Measurements from ENCODE around the gene EEF1E1.

DNA sequence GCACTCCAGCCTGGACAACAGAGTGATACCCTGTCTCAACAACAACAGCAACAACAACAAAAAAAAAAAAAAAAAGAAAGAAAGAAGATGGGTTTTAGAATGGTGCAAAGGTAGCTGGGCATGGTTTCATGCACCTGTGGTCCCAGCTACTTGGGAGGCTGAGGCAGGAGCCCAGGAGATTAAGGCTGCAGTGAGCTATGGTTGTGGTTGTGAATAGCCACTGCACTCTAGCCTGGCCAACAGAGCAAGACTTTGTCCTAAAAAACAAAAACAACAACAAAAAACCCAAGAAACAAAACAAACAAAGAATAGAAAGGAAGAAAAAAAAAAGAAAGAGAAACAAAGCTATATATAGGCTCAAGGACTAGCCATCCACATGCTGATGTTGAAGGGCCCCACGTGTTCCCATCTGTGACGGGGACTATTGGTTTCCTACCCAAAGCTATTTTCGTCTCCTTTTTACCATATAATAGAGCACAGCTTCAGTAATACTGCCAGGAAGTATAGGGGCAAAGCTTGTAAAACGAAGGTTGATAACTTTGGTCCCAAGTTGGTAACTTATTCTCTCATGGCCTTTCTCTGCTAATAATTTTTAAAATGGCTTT, 7.9 kb upstream of the EEF1E1 start:
- TF ChIP-seq, protein P1, sequence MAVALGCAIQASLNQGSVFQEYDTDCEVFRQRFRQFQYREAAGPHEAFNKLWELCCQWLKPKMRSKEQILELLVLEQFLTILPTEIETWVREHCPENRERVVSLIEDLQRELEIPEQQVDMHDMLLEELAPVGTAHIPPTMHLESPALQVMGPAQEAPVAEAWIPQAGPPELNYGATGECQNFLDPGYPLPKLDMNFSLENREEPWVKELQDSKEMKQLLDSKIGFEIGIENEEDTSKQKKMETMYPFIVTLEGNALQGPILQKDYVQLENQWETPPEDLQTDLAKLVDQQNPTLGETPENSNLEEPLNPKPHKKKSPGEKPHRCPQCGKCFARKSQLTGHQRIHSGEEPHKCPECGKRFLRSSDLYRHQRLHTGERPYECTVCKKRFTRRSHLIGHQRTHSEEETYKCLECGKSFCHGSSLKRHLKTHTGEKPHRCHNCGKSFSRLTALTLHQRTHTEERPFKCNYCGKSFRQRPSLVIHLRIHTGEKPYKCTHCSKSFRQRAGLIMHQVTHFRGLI (tag by site-specific recombination; IDR thresholded peaks at IDR 0.05) = no peak
- TF ChIP-seq ZBTB17 (tag by site-specific recombination; IDR thresholded peaks at IDR 0.05) = no peak
